Body of pancreas (tissue), 4 donors: ENCODE measurements around the gene TMEM208.

ENCODE experiments used
- POLR2A ChIP-seq, 3 donors: fragments of 450-650 bp; IDR thresholded peaks; one replicate each; pipeline ENCODE4 v1.6.1; 2016; ENCODE audit warnings: antibody characterized with exemption in 3 of 3, mild to moderate bottlenecking in 2 of 3
- TF ChIP-seq, protein P1 (sequence below), 7 experiments: fragments of 450-650 bp in 4 of 7; fragments of 200-600 bp in 3 of 7; sonication (generic) in 3 of 7; IDR thresholded peaks; one replicate each; pipeline ENCODE4 v1.5.1; 2016 to 2019; ENCODE audit warnings: antibody characterized with exemption in 7 of 7

DNA sequence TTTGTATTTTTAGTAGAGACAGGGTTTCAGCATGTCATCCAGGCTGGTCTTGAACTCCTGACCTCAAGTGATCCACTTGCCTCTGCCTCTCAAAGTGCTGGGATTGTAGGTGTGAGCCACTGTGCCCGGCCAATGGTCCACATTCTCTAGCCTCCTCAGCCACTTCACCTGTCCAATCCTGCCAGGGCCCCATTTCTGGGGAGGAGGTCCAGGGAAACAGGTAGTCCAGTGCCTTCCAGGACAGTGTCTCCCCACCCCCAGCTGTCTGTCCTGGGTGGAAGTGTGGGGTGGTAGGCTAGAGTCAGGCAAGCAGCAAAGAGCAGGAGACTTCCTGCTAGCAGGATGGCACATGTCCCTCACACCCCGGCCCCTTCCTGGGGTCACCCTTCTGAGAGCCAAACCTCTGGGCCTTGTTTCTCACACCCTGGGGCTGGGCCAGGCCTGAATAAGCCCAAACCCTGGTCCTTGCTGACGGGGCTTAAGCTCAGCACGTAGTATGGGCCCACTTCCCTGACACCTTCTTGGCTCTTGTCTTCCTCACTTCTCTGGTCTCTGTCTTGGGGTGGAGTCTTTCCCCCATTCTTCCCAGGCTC lies 15.3 kb downstream of the TMEM208 start:
- TF ChIP-seq, protein P1, sequence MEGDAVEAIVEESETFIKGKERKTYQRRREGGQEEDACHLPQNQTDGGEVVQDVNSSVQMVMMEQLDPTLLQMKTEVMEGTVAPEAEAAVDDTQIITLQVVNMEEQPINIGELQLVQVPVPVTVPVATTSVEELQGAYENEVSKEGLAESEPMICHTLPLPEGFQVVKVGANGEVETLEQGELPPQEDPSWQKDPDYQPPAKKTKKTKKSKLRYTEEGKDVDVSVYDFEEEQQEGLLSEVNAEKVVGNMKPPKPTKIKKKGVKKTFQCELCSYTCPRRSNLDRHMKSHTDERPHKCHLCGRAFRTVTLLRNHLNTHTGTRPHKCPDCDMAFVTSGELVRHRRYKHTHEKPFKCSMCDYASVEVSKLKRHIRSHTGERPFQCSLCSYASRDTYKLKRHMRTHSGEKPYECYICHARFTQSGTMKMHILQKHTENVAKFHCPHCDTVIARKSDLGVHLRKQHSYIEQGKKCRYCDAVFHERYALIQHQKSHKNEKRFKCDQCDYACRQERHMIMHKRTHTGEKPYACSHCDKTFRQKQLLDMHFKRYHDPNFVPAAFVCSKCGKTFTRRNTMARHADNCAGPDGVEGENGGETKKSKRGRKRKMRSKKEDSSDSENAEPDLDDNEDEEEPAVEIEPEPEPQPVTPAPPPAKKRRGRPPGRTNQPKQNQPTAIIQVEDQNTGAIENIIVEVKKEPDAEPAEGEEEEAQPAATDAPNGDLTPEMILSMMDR (IDR thresholded peaks at IDR 0.05): no peak
- no peak for TF ChIP-seq POLR2A (IDR thresholded peaks at IDR 0.05)
